ENCODE results near the gene PIGR. TPM values are rescaled to one million over a fixed set of nuclear protein-coding genes. Genes with fewer than 3 reads are reported as not detected.

PIGR gene
- total and polyA plus RNA-seq, 2 donors from 2014 or later, result 187 to 841 TPM

- H3K4me3 ChIP-seq (ENCODE audit: low read length in 3 of 3), result no peak overlapping the region
- H3K9me3 ChIP-seq (ENCODE audit: control insufficient read depth in 2 of 3, insufficient read depth in 1 of 3, low read length in 3 of 3), result no peaks in the 10 kb centered on the region
- DNase-seq (no peak), FAIRE-seq (no peak)
- intact Hi-C loops (cut with DNase I), result no loop called here
- H3K27me3 ChIP-seq (ENCODE audit: control insufficient read depth, insufficient read depth, low read length), result no peaks in the 10 kb centered on the region
- no peak overlapping the region for H3K9ac ChIP-seq (ENCODE audit: low read length in 3 of 3)
- H3K4me1 ChIP-seq (ENCODE audit: control insufficient read depth in 2 of 3, insufficient read depth in 2 of 3, low read depth in 1 of 3, low read length in 3 of 3), result peaks cover 0 to 18% (median 5%) of the 10 kb centered on the region in 3 donors
- TF ChIP-seq CTCF (IDR thresholded peaks at IDR 0.05; ENCODE audit: borderline replicate concordance, extremely low read depth, insufficient read depth), result no peak
- H3K36me3 ChIP-seq (ENCODE audit: control insufficient read depth in 2 of 3, insufficient read depth in 3 of 3, low read length in 3 of 3), result no peaks in the 10 kb centered on the region
- no peak overlapping the region for H3K27ac ChIP-seq (ENCODE audit: low read depth in 2 of 2, low read length in 2 of 2)
These were observed 27.9 kb upstream of the PIGR start for GRCh38 chr1:206974140-206974539.

GRCh38 chr1:206972728-206973127 lies 26.5 kb upstream of the PIGR start:
- FAIRE-seq, result no peak
- Histone ChIP-seq H3K4me1 (ENCODE audit: control insufficient read depth in 2 of 3, insufficient read depth in 2 of 3, low read depth in 1 of 3, low read length in 3 of 3) (peaks cover 0 to 18% (median 9%) of the 10 kb centered on the region in 3 donors), H3K36me3 (ENCODE audit: control insufficient read depth in 2 of 3, insufficient read depth in 3 of 3, low read length in 3 of 3) (no peaks in the 10 kb centered on the region), H3K9me3 (ENCODE audit: control insufficient read depth in 2 of 3, insufficient read depth in 1 of 3, low read length in 3 of 3) (no peaks in the 10 kb centered on the region), H3K27me3 (ENCODE audit: control insufficient read depth, insufficient read depth, low read length) (no peaks in the 10 kb centered on the region), H3K27ac (ENCODE audit: low read depth in 2 of 2, low read length in 2 of 2) (no peak overlapping the region), H3K9ac (ENCODE audit: low read length in 3 of 3) (no peak overlapping the region), H3K4me3 (ENCODE audit: low read length in 3 of 3) (no peak overlapping the region)
- no peak for DNase-seq
- no peak for TF ChIP-seq CTCF (IDR thresholded peaks at IDR 0.05; ENCODE audit: borderline replicate concordance, extremely low read depth, insufficient read depth)
- intact Hi-C loops (cut with DNase I), result no loop called here

GRCh38 chr1:206971029-206971655 lies 24.9 kb upstream of the PIGR start:
- no peak overlapping the region for H3K27ac ChIP-seq (ENCODE audit: low read depth in 2 of 2, low read length in 2 of 2)
- FAIRE-seq (no peak), DNase-seq (no peak)
- no peak overlapping the region for H3K4me3 ChIP-seq (ENCODE audit: low read length in 3 of 3)
- intact Hi-C loops (cut with DNase I), result no loop called here
- no peak overlapping the region for H3K9ac ChIP-seq (ENCODE audit: low read length in 3 of 3)
- H3K4me1 ChIP-seq (ENCODE audit: control insufficient read depth in 2 of 3, insufficient read depth in 2 of 3, low read depth in 1 of 3, low read length in 3 of 3), result peaks cover 0 to 27% (median 16%) of the 10 kb centered on the region in 3 donors
- H3K27me3 ChIP-seq (ENCODE audit: control insufficient read depth, insufficient read depth, low read length), result no peaks in the 10 kb centered on the region
- no peaks in the 10 kb centered on the region for H3K9me3 ChIP-seq (ENCODE audit: control insufficient read depth in 2 of 3, insufficient read depth in 1 of 3, low read length in 3 of 3)
- no peaks in the 10 kb centered on the region for H3K36me3 ChIP-seq (ENCODE audit: control insufficient read depth in 2 of 3, insufficient read depth in 3 of 3, low read length in 3 of 3)
- no peak for TF ChIP-seq CTCF (IDR thresholded peaks at IDR 0.05; ENCODE audit: borderline replicate concordance, extremely low read depth, insufficient read depth)
